GM23338 (cell line): ENCODE measurements around the gene MTAP. TPM values are rescaled to one million over a fixed set of nuclear protein-coding genes. Genes with fewer than 3 reads are reported as not detected.

ENCODE experiments used
- ATAC-seq: fragments of 200-7000 bp; cut with Tn5 transposase; 3 replicates; pipeline ENCODE4 v1.9.1; 2020
- DNase-seq: peaks from one replicate; pipeline ENCODE4 v3.0.0-alpha.2; 2015; ENCODE audit warnings: low spot score
- H2AFZ ChIP-seq: fragments of 200-600 bp; sonication (generic); 2 replicates; pipeline ENCODE4 v1.8.0; 2016; ENCODE audit warnings: antibody characterized with exemption, mild to moderate bottlenecking, moderate library complexity
- H3F3A ChIP-seq: fragments of 200-600 bp; sonication (generic); replicated peaks from 2 replicates; pipeline ENCODE4 v1.8.0; 2017; ENCODE audit warnings: antibody characterized with exemption, mixed run types, low read depth
- H3K27ac ChIP-seq: fragments of 200-600 bp; sonication (generic); 2 replicates; pipeline ENCODE4 v1.6.1; 2016; ENCODE audit warnings: low read depth
- H3K27me3 ChIP-seq: fragments of 200-600 bp; sonication (generic); 2 replicates; pipeline ENCODE4 v1.8.0; 2016; ENCODE audit warnings: mild to moderate bottlenecking, mixed run types, moderate library complexity; ENCODE audit not compliant: insufficient read depth
- H3K36me3 ChIP-seq: fragments of 200-600 bp; sonication (generic); 2 replicates; pipeline ENCODE4 v1.8.0; 2016; ENCODE audit warnings: mild to moderate bottlenecking; ENCODE audit not compliant: insufficient read depth
- H3K4me1 ChIP-seq: fragments of 200-600 bp; sonication (generic); 2 replicates; pipeline ENCODE4 v1.8.0; 2016; ENCODE audit warnings: mild to moderate bottlenecking, moderate library complexity; ENCODE audit not compliant: insufficient read depth
- H3K4me2 ChIP-seq: fragments of 200-600 bp; sonication (generic); 2 replicates; pipeline ENCODE4 v1.7.1; 2017; ENCODE audit warnings: mixed run types
- H3K4me3 ChIP-seq: fragments of 200-600 bp; sonication (generic); 2 replicates; pipeline ENCODE4 v1.6.1; 2016; ENCODE audit warnings: mixed run types
- H3K79me2 ChIP-seq: fragments of 200-600 bp; sonication (generic); replicated peaks from 2 replicates; pipeline ENCODE4 v1.8.0; 2017; ENCODE audit warnings: mild to moderate bottlenecking; ENCODE audit not compliant: insufficient read depth
- H3K9me2 ChIP-seq: fragments of 200-600 bp; sonication (generic); 2 replicates; pipeline ENCODE4 v1.8.0; 2017; ENCODE audit not compliant: insufficient read depth
- H4K20me1 ChIP-seq: fragments of 200-600 bp; sonication (generic); replicated peaks from 2 replicates; pipeline ENCODE4 v1.8.0; 2017; ENCODE audit warnings: mild to moderate bottlenecking; ENCODE audit not compliant: insufficient read depth
- H3K27ac Mint-ChIP-seq: 2 replicates; pipeline ENCODE4 v1.8.0; 2020; ENCODE audit warnings: inconsistent platforms, mild to moderate bottlenecking, moderate library complexity, mixed read lengths
- H3K27me3 Mint-ChIP-seq: 3 replicates; pipeline ENCODE4 v1.8.0; 2022; ENCODE audit warnings: low read depth, mild to moderate bottlenecking, moderate library complexity, mixed read lengths, inconsistent platforms; ENCODE audit not compliant: insufficient read depth, poor library complexity
- H3K36me3 Mint-ChIP-seq: 3 replicates; pipeline ENCODE4 v1.8.0; 2021; ENCODE audit warnings: low read depth, mild to moderate bottlenecking, inconsistent platforms, moderate library complexity, mixed read lengths
- H3K4me1 Mint-ChIP-seq: 3 replicates; pipeline ENCODE4 v1.8.0; 2020; ENCODE audit warnings: mild to moderate bottlenecking, inconsistent platforms, mixed read lengths
- H3K4me3 Mint-ChIP-seq: 3 replicates; pipeline ENCODE4 v1.8.0; 2021; ENCODE audit warnings: moderate library complexity, mild to moderate bottlenecking, inconsistent platforms, mixed read lengths
- H3K9me3 Mint-ChIP-seq: 3 replicates; pipeline ENCODE4 v1.8.0; 2020; ENCODE audit warnings: moderate library complexity, mild to moderate bottlenecking, inconsistent platforms, mixed read lengths
- CREB1 ChIP-seq: fragments of 250-450 bp; sonication (Bioruptor Pico); IDR thresholded peaks from 2 replicates; pipeline ENCODE4 v1.5.0; 2020; ENCODE audit warnings: low read depth, mild to moderate bottlenecking, moderate library complexity
- EZH2 ChIP-seq: fragments of 200-600 bp; sonication (generic); IDR thresholded peaks from one replicate; pipeline ENCODE4 v1.8.0; 2017; ENCODE audit warnings: antibody characterized with exemption, mild to moderate bottlenecking, low read depth; ENCODE audit not compliant: unreplicated experiment
- EZH2phosphoT487 ChIP-seq: fragments of 200-600 bp; sonication (generic); IDR thresholded peaks from one replicate; pipeline ENCODE4 v1.8.1; 2018; ENCODE audit warnings: antibody characterized with exemption; ENCODE audit not compliant: unreplicated experiment
- STAT1 ChIP-seq: IDR thresholded peaks from one replicate; pipeline ENCODE4 v1.6.1; 2016; ENCODE audit warnings: antibody characterized with exemption; ENCODE audit not compliant: unreplicated experiment
- ZNF114 ChIP-seq: fragments of 250-450 bp; sonication (Bioruptor Pico); IDR thresholded peaks from 2 replicates; pipeline ENCODE4 v1.5.0; 2020; ENCODE audit warnings: mild to moderate bottlenecking, moderate library complexity
- polyA plus RNA-seq: library from polyadenylated mRNA; unstranded; fragments of >200 nt; fragmentation: Nextera tagmentation; extraction: Ambion mirVana; gene quantifications from 2 replicates; pipeline ENCODE4 v1.2.1, GENCODE V29; 2016
- total RNA-seq: library from RNA; depleted of rRNA; stranded (reverse); fragments of >200 nt; shearing (Covaris generic); gene quantifications from 2 replicates; pipeline ENCODE4 v1.2.3, GENCODE V29; 2014
- TF ChIP-seq, protein P1 (sequence below), 2 experiments: fragments of 200-600 bp in 1 of 2; sonication (generic) in 1 of 2; conservative IDR thresholded peaks; 2 replicates each; pipeline versions ENCODE4 v1.5.1 to v1.6.1; 2016 to 2017; ENCODE audit warnings: antibody characterized with exemption in 2 of 2, low read depth in 2 of 2, mild to moderate bottlenecking in 2 of 2, moderate library complexity in 1 of 2

The MTAP gene
- total and polyA plus RNA-seq, 2 experiments from 2014 or later = 61.8 to 70.0 TPM

DNA sequence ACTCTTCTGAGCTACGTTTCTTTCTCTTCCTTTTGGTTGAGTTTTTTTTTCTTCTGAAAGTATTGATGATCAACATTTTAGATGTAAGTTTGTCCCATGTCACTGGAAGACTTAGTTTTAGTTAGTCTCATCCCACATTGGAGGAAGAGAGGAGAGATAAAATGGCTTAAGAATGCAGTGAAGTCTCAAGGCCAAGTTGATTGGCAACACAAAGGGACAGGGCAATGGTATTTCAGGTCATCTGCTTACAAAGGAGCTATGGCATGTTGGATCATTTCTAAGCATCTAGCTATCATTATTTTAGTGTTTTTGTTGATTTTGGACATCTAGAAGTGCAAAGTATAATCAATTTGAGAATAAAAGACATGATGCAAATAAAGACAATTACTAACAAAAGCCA lies 133.2 kb downstream of the MTAP start (continued):
- TF ChIP-seq, protein P1, sequence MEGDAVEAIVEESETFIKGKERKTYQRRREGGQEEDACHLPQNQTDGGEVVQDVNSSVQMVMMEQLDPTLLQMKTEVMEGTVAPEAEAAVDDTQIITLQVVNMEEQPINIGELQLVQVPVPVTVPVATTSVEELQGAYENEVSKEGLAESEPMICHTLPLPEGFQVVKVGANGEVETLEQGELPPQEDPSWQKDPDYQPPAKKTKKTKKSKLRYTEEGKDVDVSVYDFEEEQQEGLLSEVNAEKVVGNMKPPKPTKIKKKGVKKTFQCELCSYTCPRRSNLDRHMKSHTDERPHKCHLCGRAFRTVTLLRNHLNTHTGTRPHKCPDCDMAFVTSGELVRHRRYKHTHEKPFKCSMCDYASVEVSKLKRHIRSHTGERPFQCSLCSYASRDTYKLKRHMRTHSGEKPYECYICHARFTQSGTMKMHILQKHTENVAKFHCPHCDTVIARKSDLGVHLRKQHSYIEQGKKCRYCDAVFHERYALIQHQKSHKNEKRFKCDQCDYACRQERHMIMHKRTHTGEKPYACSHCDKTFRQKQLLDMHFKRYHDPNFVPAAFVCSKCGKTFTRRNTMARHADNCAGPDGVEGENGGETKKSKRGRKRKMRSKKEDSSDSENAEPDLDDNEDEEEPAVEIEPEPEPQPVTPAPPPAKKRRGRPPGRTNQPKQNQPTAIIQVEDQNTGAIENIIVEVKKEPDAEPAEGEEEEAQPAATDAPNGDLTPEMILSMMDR (conservative IDR thresholded peaks at IDR 0.05; ENCODE audit: low read depth in 2 of 2) = no peak
- TF ChIP-seq EZH2phosphoT487 (no peak), ZNF114 (CRISPR knock-in tag) (no peak), STAT1 (no peak), EZH2 (no peak)

DNA sequence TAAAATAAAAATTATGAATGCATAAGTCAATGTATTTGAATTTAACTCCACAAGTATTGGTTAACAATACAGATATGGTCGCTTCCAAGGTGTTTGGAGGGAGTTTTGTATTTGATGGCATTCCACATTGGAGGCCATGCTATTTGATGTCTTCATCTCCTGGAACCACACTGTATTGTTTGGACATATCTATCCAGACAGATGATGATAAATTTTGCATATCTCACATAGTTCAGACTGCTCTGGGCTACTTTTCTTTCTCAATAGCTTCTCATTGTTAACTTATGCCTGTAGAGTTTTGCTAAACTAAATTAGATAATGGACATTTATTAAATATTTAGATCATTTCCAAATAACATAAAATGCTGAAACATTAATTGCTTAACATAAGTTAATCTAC lies 133.7 kb downstream of the MTAP start:
- no peak overlapping the region for H2AFZ ChIP-seq
- H3K4me2 ChIP-seq = no peak overlapping the region
- DNase-seq = no peak
- peaks cover 36% of the 10 kb centered on the region for H3K4me1 Mint-ChIP-seq
- no peak overlapping the region for H3K27ac Mint-ChIP-seq
- H3K9me2 ChIP-seq = no peaks in the 10 kb centered on the region
- H3K79me2 ChIP-seq = no peaks in the 10 kb centered on the region
- H3K9me3 Mint-ChIP-seq = no peaks in the 10 kb centered on the region
- H3K27ac ChIP-seq = no peak overlapping the region
- peaks cover 28% of the 10 kb centered on the region for H3K4me1 ChIP-seq
- peaks cover 6% of the 10 kb centered on the region; the same call in 2 of the 3 replicates for H3K36me3 Mint-ChIP-seq
- no peaks in the 10 kb centered on the region for H4K20me1 ChIP-seq
- TF ChIP-seq STAT1 = no peak
- no peak overlapping the region for H3K4me3 ChIP-seq
- no peaks in the 10 kb centered on the region for H3F3A ChIP-seq
- 0 out of 2 replicates have a peak, but pooled peaks cover 3% of the 10 kb centered on the region for H3K36me3 ChIP-seq
- no peaks in the 10 kb centered on the region for H3K27me3 ChIP-seq
- peaks cover 3% of the 10 kb centered on the region for H3K27me3 Mint-ChIP-seq
- H3K4me3 Mint-ChIP-seq = no peak overlapping the region
- ATAC-seq = no peak

DNA sequence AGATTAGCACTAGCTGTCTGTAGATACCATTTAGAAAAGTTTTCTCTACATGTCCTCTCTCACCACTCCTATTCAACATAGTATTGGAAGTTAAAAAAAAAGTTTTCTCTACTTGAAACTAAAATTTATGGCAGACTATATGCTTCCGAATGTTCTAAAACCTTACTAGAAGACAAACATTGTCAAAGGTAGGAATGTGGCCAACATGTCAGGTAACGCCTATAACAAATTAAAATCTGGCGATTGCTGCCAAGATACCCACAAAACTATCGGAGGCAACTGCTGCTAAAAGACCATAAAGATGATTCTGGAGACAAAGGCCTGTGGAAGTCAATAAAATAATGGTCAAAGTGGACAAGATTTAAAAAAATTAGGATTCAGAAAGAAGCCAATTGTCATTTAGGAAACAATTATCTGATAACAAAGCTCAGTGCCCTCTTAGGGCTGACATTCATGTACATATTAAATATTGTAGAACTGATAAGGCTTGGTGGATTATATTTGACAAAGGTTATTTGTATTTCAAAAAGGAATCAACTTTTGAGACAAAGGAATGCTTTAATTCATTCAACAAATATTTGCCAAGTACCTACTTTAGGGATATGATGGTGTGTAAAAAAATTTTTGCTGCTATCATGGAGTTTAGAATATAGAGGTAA lies 139.0 kb downstream of the MTAP start:
- H2AFZ ChIP-seq = no peak overlapping the region
- H3K79me2 ChIP-seq = no peaks in the 10 kb centered on the region
- H3K27me3 Mint-ChIP-seq = peaks cover 6% of the 10 kb centered on the region
- H3K27me3 ChIP-seq = no peaks in the 10 kb centered on the region
- no peak overlapping the region for H3K4me3 ChIP-seq
- DNase-seq (no peak), ATAC-seq (no peak)
- peaks cover 4% of the 10 kb centered on the region; the same call in 1 of the 3 replicates for H3K36me3 Mint-ChIP-seq
- no peaks in the 10 kb centered on the region for H3F3A ChIP-seq
- H3K27ac ChIP-seq = no peak overlapping the region
- no peaks in the 10 kb centered on the region; the same call in 2 of the 3 replicates for H3K4me1 Mint-ChIP-seq
- H3K36me3 ChIP-seq = 0 out of 2 replicates have a peak, but pooled peaks cover 3% of the 10 kb centered on the region
- H3K27ac Mint-ChIP-seq = no peak overlapping the region
- H3K4me1 ChIP-seq = no peaks in the 10 kb centered on the region
- TF ChIP-seq ZNF114 (CRISPR knock-in tag) (no peak), CREB1 (no peak), EZH2 (no peak)
- H3K4me2 ChIP-seq = no peak overlapping the region
- no peaks in the 10 kb centered on the region for H4K20me1 ChIP-seq
- H3K9me2 ChIP-seq = no peaks in the 10 kb centered on the region
- H3K9me3 Mint-ChIP-seq = peaks cover 9% of the 10 kb centered on the region
- no peak overlapping the region for H3K4me3 Mint-ChIP-seq
